K562 treated with DMSO at 1 percent for 12 hours (cell line): ENCODE data around the gene BDP1. TPM values are rescaled to one million over a fixed set of nuclear protein-coding genes. Genes with fewer than 3 reads are reported as not detected.

Source experiments
- total RNA-seq: library from RNA; unstranded; fragments of 300-600 nt; gene quantifications from 2 replicates; pipeline ENCODE4 v1.2.3, GENCODE V29; 2022; ENCODE audit not compliant: insufficient read depth

The BDP1 gene
- total RNA-seq, result 2.4 and 11.6 TPM in 2 replicates

GRCh38 chr5:71455427-71456361 is at the start of gene BDP1:
Gene BDP1 (plus strand): TSS chr5:71455651. CDS start chr5:71455878, 227 bp downstream.

GRCh38 chr5:71586941-71587765 is 131.7 kb downstream of the BDP1 start, which contains the start of gene MCCC2:
Gene MCCC2 (plus strand): TSS chr5:71587340. CDS start chr5:71587426, 86 bp downstream.

Other genes starting within 250 kb of the BDP1 start
- 7.7 and 21.5 TPM in 2 replicates for gene MCCC2, start 131.7 kb downstream of the BDP1 start, total RNA-seq